Naive thymus-derived CD8-positive, alpha-beta T cell (primary cell): ENCODE results near the gene CCNO. TPM values are rescaled to one million over a fixed set of nuclear protein-coding genes. Genes with fewer than 3 reads are reported as not detected.

Source experiments
- ATAC-seq, 2 donors: fragments of 150-1000 bp; cut with Tn5 transposase in 1 of 2; sonication (Bioruptor Pico), chemical (Tn5 transposase) in 1 of 2; 1 replicate in 1 of 2; 2 replicates in 1 of 2; pipeline ENCODE4 v1.10.0; 2021; ENCODE audit warnings: mild to moderate bottlenecking in 2 of 2, moderate library complexity in 2 of 2
- POLR2A ChIA-PET: fragments of 350-600 bp; sonication (Branson Sonifier 250); formaldehyde crosslinking; loops from one replicate; lab custom pipeline; 2021; ENCODE audit warnings: antibody characterized with exemption; lab: Charles Lee
- DNase-seq, 10 donors: peaks; one replicate each; pipeline versions ENCODE4 v3.0.0 to v3.0.0-alpha.2; 2020 to 2022
- H3K27ac Mint-ChIP-seq, 10 donors: one replicate each; pipeline ENCODE4 v1.8.0; 2020 to 2022; ENCODE audit warnings: mild to moderate bottlenecking in 10 of 10, mixed read lengths in 10 of 10, moderate library complexity in 4 of 10, inconsistent platforms in 1 of 10
- H3K27me3 Mint-ChIP-seq, 5 donors: one replicate each; pipeline ENCODE4 v1.8.0; 2021 to 2022; ENCODE audit warnings: mixed read lengths in 5 of 5
- H3K36me3 Mint-ChIP-seq, 3 donors: one replicate each; pipeline ENCODE4 v1.8.0; 2020 to 2022; ENCODE audit warnings: mixed read lengths in 3 of 3, mild to moderate bottlenecking in 2 of 3, inconsistent platforms in 1 of 3
- H3K4me1 Mint-ChIP-seq, 4 donors: one replicate each; pipeline ENCODE4 v1.8.0; 2021 to 2022; ENCODE audit warnings: mixed read lengths in 4 of 4
- H3K4me3 Mint-ChIP-seq, 10 donors: one replicate each; pipeline ENCODE4 v1.8.0; 2020 to 2022; ENCODE audit warnings: mild to moderate bottlenecking in 10 of 10, mixed read lengths in 10 of 10, moderate library complexity in 6 of 10, inconsistent platforms in 1 of 10
- H3K9me3 Mint-ChIP-seq, 9 donors: one replicate each; pipeline ENCODE4 v1.8.0; 2020 to 2022; ENCODE audit warnings: mixed read lengths in 9 of 9, mild to moderate bottlenecking in 3 of 9, inconsistent platforms in 1 of 9, moderate library complexity in 1 of 9
- polyA plus RNA-seq, 3 donors: library from polyadenylated mRNA; unstranded; fragments of 300-500 nt; fragmentation: Illumina TruSeq; gene quantifications; one replicate each; pipeline ENCODE4 v1.2.3, GENCODE V29; 2021
- total RNA-seq, 8 experiments: library from RNA in 2 of 8; stranded (reverse) in 2 of 8; gene quantifications; one replicate each; pipeline ENCODE4 v1.2.3 and lab custom pipeline; 2021 to 2026

Gene CCNO
- total and polyA plus RNA-seq, 5 experiments from 2014 or later, result not detected

GRCh38 chr5:55231029-55231918 lies 2.1 kb downstream of the CCNO start:
- peaks cover 23 to 42% (median 41%) of the 10 kb centered on the region in 4 donors for H3K4me1 Mint-ChIP-seq
- DNase-seq (peak in 5 of 10 donors; percentile 9 to 63 (median 28)), ATAC-seq (peak; percentile 15 to 17)
- peak overlapping the region; percentile 71 to 96 (median 85) for H3K4me3 Mint-ChIP-seq
- no peaks in the 10 kb centered on the region for H3K36me3 Mint-ChIP-seq
- no peaks in the 10 kb centered on the region for H3K9me3 Mint-ChIP-seq
- peaks cover 52 to 80% (median 66%) of the 10 kb centered on the region in 5 donors for H3K27me3 Mint-ChIP-seq
- POLR2A ChIA-PET, result interaction anchor here (2.1 kb wide), 1 partner anchor 11 kb away, joined by 6 read pairs; no protein-coding TSS in a partner anchor
- H3K27ac Mint-ChIP-seq, result no peak overlapping the region

- Mint-ChIP-seq H3K27me3 (peaks cover 55 to 84% (median 73%) of the 10 kb centered on the region in 5 donors), H3K4me1 (peaks cover 24 to 49% (median 46%) of the 10 kb centered on the region in 4 donors), H3K36me3 (no peaks in the 10 kb centered on the region), H3K9me3 (no peaks in the 10 kb centered on the region), H3K27ac (no peak overlapping the region), H3K4me3 (peak overlapping the region in 4 of 10 donors; percentile 28 to 89 (median 67))
- no peak for DNase-seq
- ATAC-seq, result no peak
- POLR2A ChIA-PET, result no interaction called here
Observed at GRCh38 chr5:55230086-55230629, 3.2 kb downstream of the CCNO start.

GRCh38 chr5:55227664-55228430 lies 5.6 kb downstream of the CCNO start:
- H3K4me1 Mint-ChIP-seq, result peaks cover 23 to 51% (median 49%) of the 10 kb centered on the region in 4 donors
- H3K27me3 Mint-ChIP-seq, result peaks cover 61 to 91% (median 84%) of the 10 kb centered on the region in 5 donors
- H3K27ac Mint-ChIP-seq, result no peak overlapping the region
- peaks cover 0 to under 1% (median 0%) of the 10 kb centered on the region in 9 donors for H3K9me3 Mint-ChIP-seq
- no peaks in the 10 kb centered on the region for H3K36me3 Mint-ChIP-seq
- no peak for DNase-seq
- POLR2A ChIA-PET, result interaction anchor here (0.5 kb wide), 1 partner anchor 77 kb away, joined by 3 read pairs; no protein-coding TSS in a partner anchor
- H3K4me3 Mint-ChIP-seq, result peak overlapping the region; percentile 56 to 81 (median 73)
- ATAC-seq, result no peak

- POLR2A ChIA-PET, result no interaction called here
- Mint-ChIP-seq H3K36me3 (no peaks in the 10 kb centered on the region), H3K4me1 (peaks cover 24 to 51% (median 50%) of the 10 kb centered on the region in 4 donors), H3K9me3 (peaks cover 0 to 4% (median 0%) of the 10 kb centered on the region in 9 donors), H3K4me3 (peak within 1 kb of the TSS; percentile 59 to 81 (median 74)), H3K27me3 (peaks cover 61 to 91% (median 85%) of the 10 kb centered on the region in 5 donors), H3K27ac (no peak within 1 kb of the TSS)
- peak; percentile 38 to 45 for ATAC-seq
- peak in 6 of 10 donors; percentile 19 to 67 (median 32) for DNase-seq
Observed at GRCh38 chr5:55226934-55227663, 6.3 kb downstream of the CCNO start, which contains the start of gene MCIDAS. TSS of gene MCIDAS (minus strand) at chr5:55227315. CDS start at chr5:55227138, 177 bp downstream.

GRCh38 chr5:55226027-55226933 lies 7.1 kb downstream of the CCNO start:
- Mint-ChIP-seq H3K4me1 (peaks cover 20 to 45% (median 44%) of the 10 kb centered on the region in 4 donors), H3K27ac (no peak overlapping the region), H3K4me3 (peak overlapping the region; percentile 52 to 77 (median 71)), H3K27me3 (peaks cover 59 to 91% (median 82%) of the 10 kb centered on the region in 5 donors), H3K9me3 (peaks cover 0 to 4% (median 0%) of the 10 kb centered on the region in 9 donors), H3K36me3 (peaks cover 0 to under 1% (median 0%) of the 10 kb centered on the region in 3 donors)
- ATAC-seq, result peak; percentile 52 to 55
- DNase-seq, result peak in 5 of 10 donors; percentile 14 to 40 (median 31)
- POLR2A ChIA-PET, result interaction anchor here (1.4 kb wide), 1 partner anchor 11 kb away, joined by 4 read pairs; no protein-coding TSS in a partner anchor

GRCh38 chr5:55225346-55225745 lies 8.1 kb downstream of the CCNO start:
- POLR2A ChIA-PET, result interaction anchor here (1.4 kb wide), 1 partner anchor 10 kb away, joined by 4 read pairs; no protein-coding TSS in a partner anchor
- peaks cover 0 to 2% (median 0%) of the 10 kb centered on the region in 3 donors for H3K36me3 Mint-ChIP-seq
- no peak for DNase-seq
- H3K9me3 Mint-ChIP-seq, result peaks cover 0 to 4% (median 0%) of the 10 kb centered on the region in 9 donors
- peaks cover 18 to 47% (median 43%) of the 10 kb centered on the region in 4 donors for H3K4me1 Mint-ChIP-seq
- H3K27ac Mint-ChIP-seq, result no peak overlapping the region
- H3K4me3 Mint-ChIP-seq, result peak overlapping the region in 4 of 10 donors; percentile 12 to 77 (median 49)
- no peak for ATAC-seq
- peaks cover 53 to 91% (median 79%) of the 10 kb centered on the region in 5 donors for H3K27me3 Mint-ChIP-seq

GRCh38 chr5:55223812-55224240 lies 9.6 kb downstream of the CCNO start:
- no peak for ATAC-seq
- peaks cover 0 to 2% (median 0%) of the 10 kb centered on the region in 3 donors for H3K36me3 Mint-ChIP-seq
- peaks cover 49 to 91% (median 78%) of the 10 kb centered on the region in 5 donors for H3K27me3 Mint-ChIP-seq
- POLR2A ChIA-PET, result interaction anchor here (1.4 kb wide), 1 partner anchor 10 kb away, joined by 5 read pairs; no protein-coding TSS in a partner anchor
- peaks cover 0 to 4% (median 0%) of the 10 kb centered on the region in 9 donors for H3K9me3 Mint-ChIP-seq
- no peak overlapping the region for H3K27ac Mint-ChIP-seq
- peak overlapping the region; percentile 39 to 82 (median 58) for H3K4me3 Mint-ChIP-seq
- H3K4me1 Mint-ChIP-seq, result peaks cover 20 to 51% (median 46%) of the 10 kb centered on the region in 4 donors
- DNase-seq, result no peak

- Mint-ChIP-seq H3K27ac (no peak overlapping the region), H3K9me3 (peaks cover 0 to 4% (median 0%) of the 10 kb centered on the region in 9 donors), H3K36me3 (peaks cover 0 to 2% (median 0%) of the 10 kb centered on the region in 3 donors), H3K4me3 (peak overlapping the region; percentile 46 to 82 (median 70)), H3K27me3 (peaks cover 48 to 91% (median 77%) of the 10 kb centered on the region in 5 donors), H3K4me1 (peaks cover 20 to 51% (median 46%) of the 10 kb centered on the region in 4 donors)
- ATAC-seq, result peak; percentile 17 to 26
- POLR2A ChIA-PET, result interaction anchor here (1.4 kb wide), 1 partner anchor 11 kb away, joined by 5 read pairs; no protein-coding TSS in a partner anchor
- DNase-seq, result peak in 1 of 10 donors; percentile 23
Observed at GRCh38 chr5:55222985-55223811, 10.2 kb downstream of the CCNO start.

- peaks cover 46 to 91% (median 73%) of the 10 kb centered on the region in 5 donors for H3K27me3 Mint-ChIP-seq
- ATAC-seq, result no peak
- H3K4me3 Mint-ChIP-seq, result peak overlapping the region; percentile 20 to 80 (median 57)
- peaks cover 0 to 2% (median 0%) of the 10 kb centered on the region in 3 donors for H3K36me3 Mint-ChIP-seq
- peaks cover 0 to 4% (median 0%) of the 10 kb centered on the region in 9 donors for H3K9me3 Mint-ChIP-seq
- peak overlapping the region in 1 of 10 donors; percentile 15 for H3K27ac Mint-ChIP-seq
- no peak for DNase-seq
- POLR2A ChIA-PET, result no interaction called here
- peaks cover 17 to 44% (median 39%) of the 10 kb centered on the region in 4 donors for H3K4me1 Mint-ChIP-seq
Observed at GRCh38 chr5:55222092-55222984, 11.1 kb downstream of the CCNO start.
